NCI-H187 (cell line): ENCODE data around the gene PPARGC1A.
A peak's percentile ranks its signal among the peaks of the same experiment; 100 is the strongest.

Source experiments
- DNase-seq, 2 experiments: peaks; one replicate each; lab custom pipeline; 2025; lab: John Stamatoyannopoulos, UW

The PPARGC1A gene

DNA sequence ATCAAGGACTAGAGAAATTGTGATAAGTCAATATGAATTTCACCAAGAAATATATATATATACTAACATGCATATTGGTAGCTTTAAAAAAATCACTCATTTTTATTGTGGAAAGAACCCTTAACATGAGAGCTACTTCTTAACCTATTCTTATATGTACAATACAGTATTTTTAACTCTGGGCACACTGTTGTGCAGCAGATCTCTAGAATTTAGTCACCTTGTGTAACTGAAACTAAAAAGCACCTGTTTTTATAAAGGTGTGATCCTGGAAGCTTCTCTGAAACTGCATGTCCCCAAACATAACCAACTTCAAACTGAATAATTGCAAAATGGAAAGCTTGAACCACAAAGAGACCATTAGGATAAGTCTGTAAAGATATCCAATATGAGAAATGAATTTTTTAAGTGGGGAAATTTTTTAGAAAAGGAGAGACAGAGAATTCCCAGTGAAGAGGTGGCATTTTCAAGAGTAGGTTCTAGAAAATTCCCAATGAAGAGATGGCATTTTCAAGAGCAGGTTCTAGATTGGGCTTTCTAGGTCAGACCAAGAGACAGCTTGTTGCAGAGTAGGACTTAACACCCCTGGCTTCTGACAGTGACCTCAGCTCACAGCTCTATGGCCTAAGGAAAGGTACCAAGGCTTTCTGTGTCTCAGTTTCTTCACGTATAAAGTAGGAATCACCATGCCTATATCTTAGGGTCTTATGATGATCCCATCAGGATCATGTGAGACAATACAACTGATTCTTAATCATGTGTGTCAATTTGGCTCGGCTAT is 22.0 kb upstream of the PPARGC1A start:
- DNase-seq = no peak

DNA sequence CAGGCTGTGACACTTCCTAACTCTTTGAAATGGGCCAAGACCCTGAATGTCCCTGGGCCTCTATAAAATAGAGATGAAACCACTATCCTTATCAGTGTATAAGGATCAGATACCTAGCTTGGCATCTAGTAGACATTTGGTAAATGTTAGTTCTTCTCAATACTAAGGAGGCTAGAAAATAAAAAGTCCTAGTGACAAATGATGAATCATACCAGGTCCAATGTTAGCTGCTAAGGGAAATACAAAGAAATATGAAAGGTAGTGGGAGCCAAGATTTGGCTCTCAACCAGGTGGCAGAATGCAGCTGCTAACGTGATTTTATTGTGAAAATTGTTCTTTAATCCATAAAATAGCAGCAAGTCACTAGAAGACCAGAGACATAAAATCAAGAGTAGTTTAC is 19.8 kb upstream of the PPARGC1A start:
- DNase-seq = no peak

DNA sequence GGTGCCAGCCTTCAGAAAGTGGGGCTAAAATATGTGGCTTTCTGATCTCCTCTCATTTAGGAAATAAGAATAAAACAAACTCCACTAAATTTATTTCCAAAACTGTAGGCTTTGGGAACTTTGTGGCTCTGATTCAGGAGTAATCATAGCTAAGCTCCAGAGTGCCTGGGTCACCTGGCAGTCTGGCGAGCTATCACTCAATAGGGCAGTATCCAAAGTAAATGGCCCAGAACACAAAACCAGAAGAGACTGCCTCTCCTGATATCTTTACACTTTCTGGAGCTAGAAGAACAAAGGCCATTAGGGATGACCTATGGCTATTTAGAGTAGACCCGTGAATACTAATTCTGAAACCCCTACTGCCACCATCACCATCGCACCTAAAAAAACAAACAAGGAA is 17.0 kb upstream of the PPARGC1A start:
- peak in 1 of 2 experiments; percentile 59 for DNase-seq

DNA sequence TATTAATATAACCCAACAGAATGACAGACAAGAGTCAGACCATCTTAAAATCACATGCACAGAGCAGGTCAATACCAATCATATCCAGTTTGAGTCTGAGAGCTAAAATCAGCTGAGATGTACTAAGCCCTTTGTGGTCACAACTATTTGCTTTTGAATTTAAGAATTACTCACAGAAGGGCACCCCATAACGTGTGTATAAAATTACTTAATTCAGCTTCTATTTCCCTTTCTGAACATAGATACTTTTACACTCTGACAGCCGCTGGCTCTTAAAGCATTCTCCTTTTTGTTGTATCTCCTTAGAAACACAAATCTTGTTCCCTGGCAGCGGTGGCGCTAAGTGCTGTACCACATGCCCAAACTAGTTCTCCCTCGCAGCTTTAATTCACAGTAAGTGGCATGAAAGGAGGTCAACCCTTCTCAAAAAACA is 14.8 kb upstream of the PPARGC1A start:
- DNase-seq = peak; percentile 77 to 84

DNA sequence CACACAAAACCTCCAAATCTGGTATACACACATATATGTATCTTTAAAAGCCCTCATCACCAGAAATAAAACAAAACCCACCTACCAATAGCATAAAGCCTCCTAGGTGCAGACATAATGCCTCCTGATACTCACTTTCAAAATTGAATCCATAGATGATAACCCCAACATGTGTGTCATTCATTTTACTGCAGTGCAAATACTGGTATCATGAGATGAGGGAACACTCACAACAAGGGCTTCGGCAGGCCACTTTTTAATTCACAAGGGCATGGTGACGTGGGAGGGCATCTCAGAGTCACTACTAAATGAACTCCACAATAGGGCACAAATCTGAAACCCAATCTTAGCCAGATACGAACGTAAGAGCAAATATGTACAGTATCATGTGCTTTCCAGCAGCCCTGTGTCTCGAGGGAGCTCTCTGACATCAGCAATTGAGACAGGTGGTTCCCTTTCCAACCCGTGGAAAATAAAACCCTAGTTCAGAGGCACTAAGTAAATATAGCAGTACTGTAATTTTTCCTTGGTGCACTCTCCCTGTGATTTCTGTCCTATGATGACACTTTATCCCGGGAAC is 14.1 kb upstream of the PPARGC1A start:
- DNase-seq = peak; percentile 80 to 93

DNA sequence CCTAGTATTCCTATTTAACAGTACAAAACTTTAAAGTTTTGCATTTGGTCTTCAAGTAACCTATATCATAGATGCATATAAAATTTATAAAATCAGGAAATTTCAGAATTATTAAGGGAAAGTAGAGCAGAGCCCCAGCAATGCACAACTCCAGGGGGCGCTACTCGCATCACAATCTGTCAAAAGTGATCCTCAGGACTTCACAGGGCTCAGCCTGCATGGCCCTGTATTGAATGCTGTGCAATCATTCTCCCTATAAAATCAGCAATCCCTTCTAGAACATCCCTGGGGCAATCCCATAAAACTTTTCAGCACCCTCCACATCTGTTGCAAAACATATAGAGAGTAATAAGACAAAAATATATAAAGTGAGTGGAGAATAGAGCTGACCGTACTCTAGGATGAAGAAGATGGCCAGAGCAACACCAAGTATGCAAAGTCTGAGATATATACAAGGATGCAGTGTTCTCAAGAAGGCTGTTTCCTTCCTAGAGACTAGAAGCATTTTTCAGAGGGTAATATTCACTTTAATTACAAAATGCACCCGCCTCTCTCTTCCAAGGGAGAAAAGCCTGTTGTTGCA is 12.5 kb upstream of the PPARGC1A start:
- no peak for DNase-seq

DNA sequence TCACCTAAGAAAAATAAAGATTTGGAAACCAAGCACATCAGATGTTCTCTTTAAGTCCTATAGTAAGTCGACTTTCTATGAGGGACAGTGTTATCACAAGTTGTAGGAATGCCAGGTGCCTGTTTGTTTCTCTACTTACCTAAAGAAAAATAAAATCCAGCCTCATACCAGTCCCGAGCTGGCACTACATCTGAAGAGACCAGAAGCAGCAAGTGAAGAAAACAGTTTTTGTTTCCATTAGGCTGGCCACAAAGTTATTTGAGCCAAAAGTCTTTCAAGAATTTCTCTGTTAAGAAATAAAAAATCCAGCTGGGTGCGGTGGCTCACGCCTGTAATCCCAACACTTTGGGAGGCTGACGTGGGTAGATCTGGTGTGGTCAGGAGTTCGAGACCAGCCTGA is 10.8 kb upstream of the PPARGC1A start:
- no peak for DNase-seq

DNA sequence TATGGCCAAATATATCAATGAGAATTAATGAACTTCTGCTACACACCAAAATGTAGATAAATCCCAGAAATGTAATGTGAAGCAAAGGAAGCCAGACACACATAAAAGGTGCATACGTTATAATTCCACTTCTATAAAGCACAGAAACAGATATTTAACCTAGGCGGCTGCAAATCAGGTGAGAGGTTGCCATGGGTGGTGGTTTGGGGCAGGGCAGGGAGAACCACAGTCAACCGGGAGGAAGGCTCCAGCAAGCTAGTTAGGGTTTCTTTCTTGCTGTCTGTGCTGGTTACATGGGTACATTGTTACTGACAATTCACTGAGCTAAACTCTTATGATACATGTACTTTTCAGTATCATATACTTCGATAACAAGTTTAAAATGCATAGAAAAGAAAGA is 9.7 kb upstream of the PPARGC1A start:
- no peak for DNase-seq

DNA sequence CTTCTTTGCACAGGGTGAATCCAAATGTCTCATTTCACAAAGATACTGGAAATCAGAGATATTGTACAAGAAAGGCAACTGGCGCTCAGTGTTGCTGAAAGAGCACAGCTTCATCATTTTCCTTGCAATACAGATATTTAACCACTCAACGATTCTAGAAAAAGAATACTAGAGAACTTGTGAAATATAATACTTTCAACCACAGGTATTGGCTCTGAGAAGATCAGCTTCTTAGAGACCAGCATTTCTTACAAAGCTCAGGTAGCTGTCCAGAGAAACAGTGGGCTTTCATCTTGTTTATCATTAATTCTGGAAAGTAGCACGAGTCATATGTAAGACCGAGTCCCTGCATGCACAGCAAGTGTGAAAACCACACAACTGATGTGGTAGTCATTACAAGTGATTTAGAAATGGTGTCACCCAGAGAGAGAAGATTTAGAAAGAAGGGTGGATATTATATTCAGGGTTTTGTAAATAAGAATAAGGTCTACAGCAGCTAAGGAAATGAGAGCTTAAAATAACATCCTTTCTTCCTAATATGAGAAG is 7.8 kb upstream of the PPARGC1A start:
- no peak for DNase-seq

DNA sequence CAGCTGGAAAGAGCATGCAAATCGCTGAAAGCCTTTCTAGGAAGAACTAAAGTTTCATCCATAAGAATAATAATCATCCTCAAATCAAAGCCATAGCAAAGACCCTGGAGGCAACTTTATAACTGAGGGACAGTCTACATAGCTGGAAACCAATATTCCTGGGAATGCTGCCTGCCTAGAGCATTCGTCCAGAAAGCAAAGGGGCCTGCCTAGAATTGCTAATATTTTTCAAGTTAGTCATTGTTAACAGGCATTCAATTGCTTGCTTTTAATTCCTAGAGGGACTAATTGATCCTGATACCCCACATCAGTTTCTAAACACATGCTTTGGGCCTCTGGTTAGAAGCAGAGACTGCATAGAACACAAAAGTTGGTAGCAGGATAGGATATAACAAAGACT is 4.2 kb upstream of the PPARGC1A start:
- DNase-seq = no peak

DNA sequence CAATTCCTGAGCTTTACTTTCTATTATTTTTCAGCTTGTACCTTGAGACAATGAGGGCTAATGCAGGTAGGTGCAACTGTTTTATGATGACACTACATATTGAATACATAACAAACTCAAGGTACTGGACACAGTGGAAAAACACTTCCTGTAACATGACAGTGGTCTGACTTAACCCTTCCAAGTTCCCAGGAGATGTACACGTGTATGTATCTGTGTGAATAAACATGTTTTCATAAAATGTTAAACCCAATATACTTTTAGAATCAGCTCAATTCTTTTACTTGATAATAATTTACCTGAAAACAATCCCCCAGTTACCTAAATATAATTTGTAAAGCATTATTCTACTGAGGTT is 1.2 kb upstream of the PPARGC1A start:
- DNase-seq = no peak

DNA sequence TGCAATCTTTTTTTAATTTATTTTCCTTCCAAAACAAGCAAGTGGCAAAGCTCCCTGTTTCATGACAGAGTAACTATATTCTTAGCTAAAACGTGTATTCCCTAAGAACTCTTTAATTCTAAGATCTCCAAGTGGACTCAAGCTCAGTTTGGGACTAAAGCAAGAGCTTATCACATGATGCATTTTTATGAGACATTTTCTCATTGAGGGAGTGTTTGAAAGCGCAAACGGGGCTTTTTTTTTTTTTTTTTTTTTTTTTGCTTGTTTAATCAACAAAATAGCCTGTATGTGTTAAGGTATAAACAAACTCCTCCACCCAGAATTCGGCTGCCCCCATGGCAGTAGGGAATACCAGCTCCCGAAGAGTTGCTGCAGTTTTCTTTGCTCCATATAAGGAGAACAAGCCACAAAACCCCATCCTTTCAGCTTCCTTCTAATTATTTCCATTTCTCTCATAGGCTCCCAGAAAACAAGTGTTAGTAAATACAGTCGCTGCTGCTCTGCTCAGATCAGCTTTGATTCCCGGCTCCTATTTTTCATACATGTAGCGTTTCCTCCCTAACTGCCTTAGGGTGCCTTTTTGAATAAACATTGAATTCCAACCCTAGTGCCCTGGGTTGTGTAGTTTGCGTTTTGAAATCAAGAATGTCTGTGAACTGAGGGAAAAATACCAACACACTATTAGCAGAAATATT is 669 bp upstream of the PPARGC1A start:
- DNase-seq = no peak

DNA sequence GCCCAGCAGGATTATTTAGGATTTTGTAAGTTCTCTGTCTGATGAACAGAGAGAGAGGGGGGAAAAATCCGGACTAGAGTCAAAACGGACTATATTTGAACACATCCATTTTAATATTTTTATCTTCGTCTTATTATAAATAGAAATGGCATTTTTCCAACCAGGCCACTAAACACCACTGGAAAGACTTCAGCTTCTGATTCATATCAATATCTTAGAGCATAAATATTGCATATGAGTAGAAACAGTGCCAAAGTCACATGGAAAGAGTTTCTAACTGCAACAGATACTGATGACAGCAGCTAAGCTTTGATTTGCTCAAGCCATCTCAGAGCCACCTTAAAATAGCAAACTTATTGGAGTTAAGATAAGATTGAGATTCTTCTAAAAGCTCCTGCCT is 456 bp downstream of the PPARGC1A start:
- no peak for DNase-seq

DNA sequence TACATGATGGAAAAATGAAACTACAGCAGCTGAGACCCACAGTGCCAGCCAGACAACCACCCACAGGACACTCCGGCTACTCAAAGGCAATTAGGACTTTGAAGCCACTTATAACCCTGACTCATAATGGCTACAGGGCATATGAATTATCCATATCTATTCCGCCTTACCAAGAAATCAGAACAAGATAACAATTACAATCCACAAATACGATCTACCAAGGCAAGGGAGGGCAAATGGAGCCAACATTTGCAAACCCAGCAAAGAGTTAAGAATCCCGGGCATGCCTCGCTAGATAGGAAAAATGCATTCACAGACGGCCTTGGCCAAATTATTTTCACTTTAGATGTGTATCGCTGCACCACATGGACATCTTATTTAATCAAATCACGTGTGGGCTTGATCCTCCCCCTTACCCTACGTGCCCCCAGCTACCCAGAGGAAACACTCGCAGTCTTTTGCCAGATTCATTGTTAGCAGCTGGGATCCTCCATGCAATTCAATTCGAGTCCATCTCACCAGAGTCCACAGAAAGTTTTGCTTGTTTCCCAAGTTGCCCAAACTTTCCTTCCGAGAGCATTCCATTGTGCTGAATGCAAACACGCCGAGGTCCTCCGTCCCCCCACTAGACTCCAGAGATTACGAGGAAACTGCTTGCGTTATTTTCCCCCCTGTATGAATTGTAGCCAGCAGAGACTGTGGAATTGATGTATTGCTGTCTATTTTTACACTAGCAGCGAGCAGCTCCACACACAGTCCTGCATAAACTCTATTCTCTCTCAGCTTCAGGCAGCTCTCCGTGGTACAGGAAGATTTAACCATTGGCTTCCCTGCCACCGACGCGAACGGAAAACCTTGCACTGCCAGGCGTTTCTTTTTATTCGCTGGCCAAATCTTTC is 1.2 kb downstream of the PPARGC1A start:
- DNase-seq = peak in 1 of 2 experiments; percentile 63

DNA sequence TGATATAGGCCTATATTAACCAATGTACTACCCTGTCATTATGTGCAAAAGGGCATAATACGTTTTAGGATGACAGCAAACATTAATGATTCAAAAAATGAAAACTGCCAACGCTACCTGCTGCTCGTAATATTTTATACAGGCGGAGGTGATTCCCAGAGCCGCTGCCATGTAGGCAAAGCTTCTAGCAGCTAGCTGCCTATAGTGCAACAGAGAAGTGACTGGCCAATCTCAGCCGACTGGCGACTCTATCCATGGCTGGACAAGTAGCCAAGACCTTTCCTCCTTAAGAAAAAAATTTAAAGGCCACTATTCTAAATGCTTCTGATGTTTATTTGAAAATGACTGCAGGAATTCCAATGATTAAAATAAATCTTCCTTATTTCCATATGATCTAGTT is 1.9 kb downstream of the PPARGC1A start:
- DNase-seq = no peak

DNA sequence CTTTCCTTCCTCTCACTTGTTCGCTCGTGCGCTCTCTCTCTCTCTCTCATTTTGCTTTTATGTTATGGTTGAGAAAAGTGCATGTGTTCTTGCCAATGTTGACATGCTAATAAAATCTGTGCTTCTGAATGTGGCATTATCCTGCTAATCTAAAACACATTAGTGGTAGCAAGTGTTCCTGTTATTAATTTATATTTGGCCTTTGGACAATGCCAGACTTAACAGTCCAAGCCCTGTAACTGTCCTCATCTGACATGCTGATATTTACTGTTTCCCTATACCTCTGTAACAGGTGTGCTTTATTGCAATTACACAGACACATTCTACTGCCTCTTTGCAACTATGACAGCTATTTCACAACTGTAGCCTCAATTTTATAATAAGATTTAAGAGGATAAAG is 2.7 kb downstream of the PPARGC1A start:
- DNase-seq = no peak

DNA sequence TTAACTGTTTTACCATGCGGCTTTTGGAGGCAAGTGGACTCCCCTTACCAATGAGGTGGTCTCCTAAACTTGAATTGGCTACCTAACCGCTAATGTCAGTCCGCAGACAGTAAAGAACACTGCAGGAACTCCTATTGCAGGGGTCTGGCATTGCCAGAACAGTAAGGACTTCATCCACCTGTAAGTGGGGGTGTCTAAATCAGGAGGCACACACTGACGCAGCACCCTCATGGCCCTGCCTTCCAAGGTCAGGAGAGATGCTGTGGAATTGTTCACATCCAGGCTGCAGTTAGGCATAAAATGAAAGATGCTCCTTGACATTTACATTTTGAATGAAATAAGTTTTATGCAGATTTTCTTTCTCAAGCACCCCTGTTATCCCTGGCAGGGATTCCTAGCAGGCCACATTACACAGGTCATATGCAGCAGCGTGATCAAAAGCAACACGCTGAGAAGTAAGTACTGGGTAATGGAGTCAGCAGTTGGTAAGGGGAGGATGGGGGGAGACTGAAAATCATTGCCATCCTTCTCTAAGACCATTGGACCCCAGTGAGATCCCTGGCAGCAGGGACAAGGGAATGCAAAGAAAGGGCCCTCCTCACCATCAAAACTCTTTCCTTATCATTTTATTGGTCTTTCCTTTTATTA is 3.8 kb downstream of the PPARGC1A start:
- DNase-seq = no peak

DNA sequence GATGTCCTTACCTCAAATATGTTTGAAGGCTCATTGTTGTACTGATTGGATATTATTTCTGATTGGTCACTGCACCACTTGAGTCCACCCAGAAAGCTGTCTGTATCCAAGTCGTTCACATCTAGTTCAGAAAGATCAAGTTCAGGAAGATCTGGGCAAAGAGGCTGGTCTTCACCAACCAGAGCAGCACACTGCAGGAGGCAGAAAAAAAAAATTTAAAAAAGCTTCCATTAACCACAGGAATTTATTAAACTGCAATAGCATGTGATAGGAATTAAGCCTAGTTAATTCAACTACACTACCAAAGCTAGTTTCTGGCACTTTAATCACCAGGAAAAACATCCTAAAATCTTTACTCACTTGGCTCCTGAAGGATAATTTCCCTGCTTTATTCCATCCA is 5.1 kb downstream of the PPARGC1A start:
- DNase-seq = no peak

DNA sequence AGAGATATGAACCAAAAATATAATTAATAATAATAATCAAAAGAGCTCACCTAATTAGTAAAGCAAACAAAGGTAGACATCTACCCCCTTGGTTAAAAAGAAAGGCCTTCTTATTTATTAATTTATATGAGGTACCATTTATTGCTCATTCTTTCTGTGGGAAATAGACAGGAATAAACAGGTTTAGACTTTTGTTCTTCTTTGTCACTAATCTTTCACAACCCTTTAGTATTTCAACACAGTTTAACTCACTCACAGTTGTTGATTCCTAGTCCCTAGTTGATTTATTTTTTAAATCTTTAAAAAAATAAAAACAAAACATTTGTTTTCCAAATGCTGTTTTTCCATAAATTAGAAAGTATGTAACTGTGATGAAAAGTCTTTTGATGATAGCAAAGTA is 5.6 kb downstream of the PPARGC1A start:
- DNase-seq = no peak

DNA sequence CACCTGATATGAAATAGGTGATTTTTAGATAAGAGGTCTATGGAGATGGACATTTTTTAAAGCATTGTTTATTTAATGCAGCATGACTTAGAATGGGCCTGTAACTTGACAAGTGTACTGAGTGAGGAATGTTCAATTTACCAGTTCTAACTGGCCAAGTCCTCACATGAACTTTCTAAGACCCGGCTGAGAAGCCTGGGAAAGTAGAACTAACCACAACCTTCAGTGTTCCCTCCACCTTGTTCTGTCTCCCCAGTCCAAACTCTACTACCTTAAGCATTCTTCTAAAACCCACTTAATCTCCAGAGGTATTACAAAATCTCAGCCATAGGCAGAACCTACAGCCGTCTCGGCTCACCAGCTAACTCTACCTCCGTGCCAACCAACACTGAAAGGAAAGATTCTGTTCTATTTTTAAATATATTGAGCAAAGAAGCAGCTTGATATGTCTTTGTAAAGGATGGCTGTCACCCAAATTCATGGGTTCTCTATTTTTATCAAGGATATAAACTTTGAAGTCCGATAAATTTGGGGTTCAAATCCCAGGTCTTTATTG is 6.8 kb downstream of the PPARGC1A start:
- no peak for DNase-seq
